HG02798 (cell line): ENCODE results near the gene UIMC1.
"Not testable (repeated sequence)": the region's sequence is repeated elsewhere in the genome, so short reads cannot be mapped to it uniquely, and the experiment has no call there.

Source experiments
- ATAC-seq: cut with Tn5 transposase; IDR thresholded peaks from one replicate; pipeline ENCODE4 v1.9.1; 2021; ENCODE audit warnings: mild to moderate bottlenecking; ENCODE audit not compliant: unreplicated experiment, poor library complexity

The UIMC1 gene

GRCh38 chr5:177010153-177010552 lies 3.6 kb upstream of the UIMC1 start:
- ATAC-seq: no peak

- ATAC-seq: no peak
Measured at GRCh38 chr5:177008716-177009115, 2.1 kb upstream of the UIMC1 start.

- peak; percentile 50 for ATAC-seq
Measured at GRCh38 chr5:177005619-177006264, 837 bp downstream of the UIMC1 start.

GRCh38 chr5:177004961-177005360 lies 1.6 kb downstream of the UIMC1 start:
- no peak for ATAC-seq

GRCh38 chr5:177003649-177004048 lies 2.9 kb downstream of the UIMC1 start:
- no peak for ATAC-seq

- ATAC-seq: not testable (repeated sequence)
Measured at GRCh38 chr5:176999526-176999925, 7.1 kb downstream of the UIMC1 start.

GRCh38 chr5:176998828-176999227 lies 7.8 kb downstream of the UIMC1 start:
- no peak for ATAC-seq

- ATAC-seq: peak; percentile 8
Measured at GRCh38 chr5:176996780-176997179, 9.8 kb downstream of the UIMC1 start.

- ATAC-seq: peak; percentile 57
Measured at GRCh38 chr5:176995896-176996767, 10.4 kb downstream of the UIMC1 start.

GRCh38 chr5:176995122-176995490 lies 11.5 kb downstream of the UIMC1 start:
- ATAC-seq: no peak

- ATAC-seq: no peak
Measured at GRCh38 chr5:176994460-176995121, 12.0 kb downstream of the UIMC1 start.

GRCh38 chr5:176993081-176993480 lies 13.5 kb downstream of the UIMC1 start:
- ATAC-seq: not testable (repeated sequence)

- ATAC-seq: no peak
Measured at GRCh38 chr5:176987583-176987982, 19.0 kb downstream of the UIMC1 start.

- ATAC-seq: no peak
Measured at GRCh38 chr5:176986280-176986679, 20.3 kb downstream of the UIMC1 start.

- no peak for ATAC-seq
Measured at GRCh38 chr5:176985516-176985915, 21.1 kb downstream of the UIMC1 start.

GRCh38 chr5:176984176-176984575 lies 22.4 kb downstream of the UIMC1 start:
- ATAC-seq: not testable (repeated sequence)

- ATAC-seq: not testable (repeated sequence)
Measured at GRCh38 chr5:176983593-176983992, 23.0 kb downstream of the UIMC1 start.

- ATAC-seq: not testable (repeated sequence)
Measured at GRCh38 chr5:176983112-176983511, 23.5 kb downstream of the UIMC1 start.

GRCh38 chr5:176980818-176981217 lies 25.8 kb downstream of the UIMC1 start:
- no peak for ATAC-seq

GRCh38 chr5:176979669-176980068 lies 26.9 kb downstream of the UIMC1 start:
- ATAC-seq: no peak

- no peak for ATAC-seq
Measured at GRCh38 chr5:176965633-176966032, 40.9 kb downstream of the UIMC1 start.
